HG03060 (cell line): ENCODE measurements around the gene PEPD.

Source experiments
- ATAC-seq: cut with Tn5 transposase; IDR thresholded peaks from one replicate; pipeline ENCODE4 v1.9.1; 2021; ENCODE audit warnings: low read depth, moderate number of reproducible peaks; ENCODE audit not compliant: unreplicated experiment

Gene PEPD

DNA sequence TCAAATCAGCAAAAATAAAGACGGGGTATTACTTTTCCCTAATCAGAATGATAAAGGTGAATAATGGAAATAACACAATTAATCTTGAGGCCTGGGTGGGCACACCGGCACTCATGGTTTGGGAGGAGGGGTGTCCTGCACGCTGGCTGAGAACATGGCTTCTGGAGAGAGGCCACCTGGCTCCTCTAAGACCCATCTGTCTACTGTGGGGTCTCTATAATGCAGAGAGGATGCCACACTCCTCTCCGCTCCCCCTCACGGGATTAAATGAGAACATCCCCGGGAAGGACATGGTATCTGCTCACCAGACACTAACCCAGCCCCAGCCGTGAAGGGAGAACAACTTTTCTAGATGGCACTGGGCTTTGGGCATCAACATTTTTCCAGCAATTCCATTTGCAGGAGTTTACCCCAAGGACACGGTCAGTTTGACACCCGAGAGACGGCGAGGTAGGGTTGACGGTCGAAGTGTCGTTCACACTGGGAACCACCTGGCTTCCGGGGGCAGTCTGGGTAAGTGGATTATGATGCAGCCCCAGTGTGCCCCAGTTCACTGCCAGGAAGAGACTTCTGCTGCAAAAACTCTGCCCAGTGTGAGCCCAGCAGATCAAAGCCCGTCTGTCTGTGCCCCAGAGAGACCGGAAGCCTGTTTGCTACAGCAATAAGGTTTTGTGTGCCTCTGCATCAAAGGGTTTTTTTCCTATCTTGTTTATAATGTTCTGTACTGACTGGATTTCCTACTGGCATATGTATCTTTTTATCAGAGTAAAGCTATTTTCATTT is 91.5 kb downstream of the PEPD start:
- no peak for ATAC-seq

DNA sequence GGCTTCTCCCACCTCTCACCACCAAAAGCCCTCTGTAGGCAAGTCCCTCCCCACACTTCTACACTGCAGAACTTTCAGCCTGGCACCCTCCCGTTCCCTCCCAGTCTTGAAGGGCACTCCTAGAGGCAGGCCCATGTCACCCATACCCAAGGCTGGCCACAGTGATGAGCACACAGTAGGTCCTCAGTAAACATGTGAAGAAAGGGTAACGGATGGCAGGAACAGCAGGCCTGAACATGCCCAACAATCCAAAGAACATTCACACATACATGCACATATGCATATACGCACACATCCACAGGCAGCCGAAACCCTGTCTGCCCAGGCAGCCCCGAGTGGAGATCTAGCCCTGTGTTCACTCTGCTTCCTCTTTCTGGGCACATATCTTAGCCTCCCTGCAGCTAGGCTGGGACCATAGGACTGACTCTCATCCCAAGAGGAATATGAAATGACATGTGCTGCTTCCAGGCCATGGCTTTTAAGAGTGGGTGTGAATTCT is 92.9 kb downstream of the PEPD start:
- no peak for ATAC-seq

DNA sequence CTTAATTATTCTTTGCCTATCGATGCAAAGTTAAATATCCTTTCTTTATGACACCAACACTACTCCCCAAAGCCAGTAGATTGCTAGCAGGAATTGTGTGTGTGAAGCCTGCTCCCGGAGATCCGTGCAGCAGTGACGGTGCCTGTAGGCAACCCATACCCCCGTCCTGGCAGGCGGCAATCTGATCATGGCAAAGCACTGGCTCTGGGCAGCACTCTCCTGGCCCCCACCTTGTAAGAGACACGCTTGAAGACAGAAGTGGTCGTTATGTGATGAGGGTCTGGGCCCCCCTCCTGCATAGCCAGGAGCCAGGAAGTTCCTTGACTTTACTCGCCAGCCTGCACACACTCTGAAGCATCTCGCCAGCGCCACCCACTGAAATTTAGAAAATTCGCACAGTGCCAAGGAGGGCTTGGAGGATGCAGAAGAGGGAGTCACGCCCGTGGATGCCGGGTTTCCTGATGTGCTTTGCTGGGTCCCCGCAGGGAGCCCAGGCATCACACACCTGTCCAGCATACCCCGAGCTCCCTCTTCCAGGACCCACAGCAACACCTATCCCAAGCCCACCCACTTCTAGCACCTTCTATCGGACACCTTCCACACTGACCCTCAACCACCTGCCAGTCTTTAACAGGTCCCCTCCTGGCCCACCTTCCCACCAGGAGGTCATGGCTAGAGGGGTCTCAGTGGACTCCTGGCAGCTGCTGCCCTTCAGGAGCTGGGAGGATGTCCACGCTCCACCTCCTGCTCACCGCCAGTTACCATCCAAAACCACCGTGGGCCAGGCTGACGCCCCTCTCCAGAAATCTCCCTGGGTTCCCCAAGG is 93.6 kb downstream of the PEPD start:
- ATAC-seq, result no peak

- no peak for ATAC-seq
These were observed 94.8 kb downstream of the PEPD start for GRCh38 chr19:33426621-33427361.

DNA sequence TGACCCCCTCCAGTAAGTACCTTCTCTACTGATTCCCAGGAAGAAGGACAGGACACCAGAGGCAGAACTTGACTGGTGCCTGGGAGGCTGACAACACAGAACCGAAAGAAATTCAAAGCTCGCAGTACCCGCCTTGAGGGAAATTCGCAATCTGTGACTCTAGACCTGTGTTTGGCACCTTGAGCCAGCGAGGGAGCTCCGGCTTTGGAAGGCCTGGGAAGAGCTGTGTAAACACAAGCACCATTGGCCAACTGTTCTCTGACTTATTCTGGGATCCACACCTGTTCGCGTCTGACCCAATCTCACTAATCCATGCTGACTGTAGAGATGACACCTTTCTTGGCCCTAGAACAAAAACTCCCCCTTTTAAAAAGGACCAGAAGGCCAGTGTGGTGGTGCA is 97.4 kb downstream of the PEPD start:
- no peak for ATAC-seq

DNA sequence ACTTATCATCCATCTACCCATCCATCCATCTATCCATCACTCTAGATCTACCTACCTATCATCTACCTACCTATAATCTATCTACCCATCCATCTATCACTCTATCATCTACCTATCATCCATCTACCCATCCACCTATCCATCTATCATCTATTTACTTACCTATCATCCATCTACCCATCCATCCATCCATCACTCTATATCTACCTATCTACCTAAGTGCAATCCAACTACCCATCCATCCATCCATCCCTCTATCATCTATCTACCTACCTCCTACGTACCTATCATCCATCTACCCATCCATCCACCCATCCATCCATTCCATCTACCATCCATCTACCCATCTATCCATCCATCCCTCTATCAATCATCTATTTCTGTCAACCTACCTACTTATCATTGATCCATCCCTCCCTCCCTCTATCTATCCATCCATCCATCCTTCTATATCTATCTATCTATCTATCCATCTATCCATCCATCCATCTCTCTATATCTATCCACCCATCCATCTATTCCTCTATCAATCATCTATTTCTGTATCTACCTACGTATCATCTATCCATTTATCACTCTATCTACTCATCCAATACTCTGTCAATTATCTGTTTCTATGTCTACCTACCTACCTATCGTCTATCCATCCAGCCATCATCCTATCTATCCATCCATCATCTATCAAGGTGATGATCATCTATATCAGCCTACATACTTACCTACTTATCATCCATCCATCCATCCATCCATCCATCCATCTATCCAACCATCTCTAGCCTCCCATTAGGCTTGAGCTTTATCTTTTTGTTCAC is 99.0 kb downstream of the PEPD start:
- ATAC-seq, result no peak

DNA sequence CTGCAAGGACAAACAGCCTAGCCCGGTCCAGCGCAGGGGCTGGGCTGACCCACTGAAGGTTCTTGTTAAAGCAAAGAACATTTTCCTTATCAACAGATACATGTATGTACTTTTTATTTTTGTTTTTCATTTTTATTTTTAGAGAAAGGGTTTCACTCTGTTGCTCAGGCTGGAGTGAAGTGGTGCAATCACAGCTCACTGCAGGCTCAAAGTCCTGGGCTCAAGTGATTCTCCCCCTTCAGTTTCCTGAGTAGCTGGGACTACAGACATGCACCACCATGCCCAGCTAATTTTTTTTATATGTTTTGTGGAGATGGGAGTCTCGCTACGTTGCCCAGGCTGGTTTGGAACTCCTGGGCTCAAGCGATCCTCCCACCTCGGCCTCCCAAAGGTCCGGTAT is 100.2 kb downstream of the PEPD start:
- no peak for ATAC-seq

GRCh38 chr19:33420821-33421220 is 100.8 kb downstream of the PEPD start:
- ATAC-seq, result no peak

GRCh38 chr19:33419788-33420130 is 101.8 kb downstream of the PEPD start:
- ATAC-seq, result no peak

- no peak for ATAC-seq
These were observed 102.5 kb downstream of the PEPD start for GRCh38 chr19:33418871-33419787.

- ATAC-seq, result no peak
These were observed 103.1 kb downstream of the PEPD start for GRCh38 chr19:33418461-33418860.

GRCh38 chr19:33417751-33418150 is 103.8 kb downstream of the PEPD start:
- no peak for ATAC-seq

GRCh38 chr19:33416307-33417215 is 105.0 kb downstream of the PEPD start:
- ATAC-seq, result no peak

GRCh38 chr19:33414667-33415605 is 106.7 kb downstream of the PEPD start:
- ATAC-seq, result no peak

DNA sequence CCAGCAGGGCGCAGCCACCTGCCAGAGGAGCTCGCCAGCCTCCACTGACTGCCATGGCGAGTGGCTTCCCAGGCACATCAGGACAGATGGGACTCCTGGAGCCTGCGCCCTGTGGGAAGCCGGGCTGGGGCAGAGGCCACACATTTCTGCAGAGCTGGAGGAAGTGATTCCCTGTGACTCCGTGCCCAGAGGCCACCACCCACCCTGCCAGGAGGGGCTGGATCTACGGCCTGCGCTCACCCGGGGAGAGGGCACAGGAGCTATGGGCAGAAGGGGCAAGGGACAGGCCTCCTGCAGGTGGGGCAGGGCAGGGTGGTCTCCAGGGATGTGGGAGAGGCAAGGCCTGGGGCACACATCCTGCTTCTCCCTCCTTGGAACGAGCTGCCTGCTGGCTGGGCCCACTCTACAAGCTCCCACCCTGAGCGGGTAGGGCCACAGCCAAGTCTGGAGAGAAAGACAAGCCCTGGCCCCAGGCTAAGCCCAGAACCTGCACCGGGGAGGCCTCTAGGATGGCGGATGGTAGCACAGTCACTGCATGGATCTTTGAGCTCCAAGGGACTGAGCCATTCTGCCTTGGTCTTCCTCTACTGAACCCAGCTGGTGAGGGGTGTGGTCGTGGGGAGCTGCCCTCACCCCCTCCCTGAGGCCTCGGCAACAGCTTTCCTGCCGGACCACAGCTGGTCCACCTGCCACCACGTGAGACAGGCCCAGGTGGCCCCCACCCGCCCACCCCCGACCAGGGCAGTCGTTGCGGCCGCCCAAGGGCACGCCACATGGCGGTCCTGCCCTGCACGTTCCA is 107.5 kb downstream of the PEPD start:
- ATAC-seq, result no peak

GRCh38 chr19:33413426-33413725 is 108.2 kb downstream of the PEPD start:
- no peak for ATAC-seq
